Activated T-helper 2 cell treated with anti-CD3 and anti-CD28 coated beads, Interferon-gamma antibody, Interleukin-2, Interleukin-4, amounts not matched to agents 10 μg/mL and 5 μg/mL and 100 μg/mL, durations not matched to agents 14 hours and 24 hours and 36 hours (primary cell): ENCODE data around the gene TSPAN18. TPM values are rescaled to one million over a fixed set of nuclear protein-coding genes. Genes with fewer than 3 reads are reported as not detected.

Source experiments
- DNase-seq: peaks from one replicate; pipeline ENCODE4 v3.0.0; 2021; ENCODE audit warnings: low spot score
- H3K27ac Mint-ChIP-seq: one replicate; pipeline ENCODE4 v1.8.0; 2021; ENCODE audit warnings: mixed read lengths
- H3K27me3 Mint-ChIP-seq: one replicate; pipeline ENCODE4 v1.8.0; 2021; ENCODE audit warnings: low read depth, mixed read lengths
- H3K36me3 Mint-ChIP-seq: one replicate; pipeline ENCODE4 v1.8.0; 2021; ENCODE audit warnings: low read depth, mixed read lengths
- H3K4me1 Mint-ChIP-seq: one replicate; pipeline ENCODE4 v1.8.0; 2021; ENCODE audit warnings: low read depth, mixed read lengths
- H3K4me3 Mint-ChIP-seq: one replicate; pipeline ENCODE4 v1.8.0; 2021; ENCODE audit warnings: low read depth, mild to moderate bottlenecking, moderate library complexity, mixed read lengths
- H3K9me3 Mint-ChIP-seq: one replicate; pipeline ENCODE4 v1.8.0; 2021; ENCODE audit warnings: mixed read lengths
- intact Hi-C: fragments of 100-400 bp; cut with micrococcal nuclease; formaldehyde crosslinking; loops from one replicate; pipeline ENCODE4 v1.15.1; 2023
- total RNA-seq: library from RNA; stranded (reverse); gene quantifications from 2 replicates; pipeline ENCODE4 v1.2.3, GENCODE V29; 2022

TSPAN18 gene
- total RNA-seq, 1 donor from 2014 or later, result 0.87 TPM

GRCh38 chr11:44795803-44796535 is 69.2 kb downstream of the TSPAN18 start:
- DNase-seq, result no peak
- no peaks in the 10 kb centered on the region for H3K27me3 Mint-ChIP-seq
- no peaks in the 10 kb centered on the region for H3K36me3 Mint-ChIP-seq
- H3K9me3 Mint-ChIP-seq, result no peaks in the 10 kb centered on the region
- intact Hi-C loops, result no loop called here
- no peak overlapping the region for H3K4me3 Mint-ChIP-seq
- H3K27ac Mint-ChIP-seq, result no peak overlapping the region
- no peaks in the 10 kb centered on the region for H3K4me1 Mint-ChIP-seq

- H3K27me3 Mint-ChIP-seq, result no peaks in the 10 kb centered on the region
- no peaks in the 10 kb centered on the region for H3K9me3 Mint-ChIP-seq
- H3K36me3 Mint-ChIP-seq, result no peaks in the 10 kb centered on the region
- intact Hi-C loops, result no loop called here
- no peak overlapping the region for H3K4me3 Mint-ChIP-seq
- no peak for DNase-seq
- no peaks in the 10 kb centered on the region for H3K4me1 Mint-ChIP-seq
- no peak overlapping the region for H3K27ac Mint-ChIP-seq
Measured at GRCh38 chr11:44797051-44797450, 70.3 kb downstream of the TSPAN18 start.

GRCh38 chr11:44797886-44798606 is 71.3 kb downstream of the TSPAN18 start:
- H3K4me3 Mint-ChIP-seq, result no peak overlapping the region
- H3K9me3 Mint-ChIP-seq, result no peaks in the 10 kb centered on the region
- H3K27ac Mint-ChIP-seq, result no peak overlapping the region
- H3K4me1 Mint-ChIP-seq, result no peaks in the 10 kb centered on the region
- no peak for DNase-seq
- intact Hi-C loops, result no loop called here
- peaks cover 1% of the 10 kb centered on the region for H3K27me3 Mint-ChIP-seq
- no peaks in the 10 kb centered on the region for H3K36me3 Mint-ChIP-seq

GRCh38 chr11:44798607-44798972 is 71.8 kb downstream of the TSPAN18 start:
- no peaks in the 10 kb centered on the region for H3K9me3 Mint-ChIP-seq
- intact Hi-C loops, result no loop called here
- DNase-seq, result no peak
- no peaks in the 10 kb centered on the region for H3K36me3 Mint-ChIP-seq
- no peak overlapping the region for H3K27ac Mint-ChIP-seq
- no peaks in the 10 kb centered on the region for H3K4me1 Mint-ChIP-seq
- peaks cover 5% of the 10 kb centered on the region for H3K27me3 Mint-ChIP-seq
- H3K4me3 Mint-ChIP-seq, result no peak overlapping the region

- H3K9me3 Mint-ChIP-seq, result no peaks in the 10 kb centered on the region
- H3K27me3 Mint-ChIP-seq, result peaks cover 5% of the 10 kb centered on the region
- no peak for DNase-seq
- no peak overlapping the region for H3K4me3 Mint-ChIP-seq
- H3K4me1 Mint-ChIP-seq, result no peaks in the 10 kb centered on the region
- intact Hi-C loops, result no loop called here
- no peaks in the 10 kb centered on the region for H3K36me3 Mint-ChIP-seq
- H3K27ac Mint-ChIP-seq, result no peak overlapping the region
Measured at GRCh38 chr11:44799012-44799411, 72.2 kb downstream of the TSPAN18 start.

GRCh38 chr11:44802347-44802746 is 75.6 kb downstream of the TSPAN18 start:
- no peak for DNase-seq
- Mint-ChIP-seq H3K4me3 (no peak overlapping the region), H3K27ac (no peak overlapping the region), H3K9me3 (no peaks in the 10 kb centered on the region), H3K27me3 (peaks cover 5% of the 10 kb centered on the region), H3K36me3 (no peaks in the 10 kb centered on the region), H3K4me1 (no peaks in the 10 kb centered on the region)
- intact Hi-C loops, result no loop called here

- no peak overlapping the region for H3K4me3 Mint-ChIP-seq
- intact Hi-C loops, result no loop called here
- DNase-seq, result no peak
- H3K4me1 Mint-ChIP-seq, result no peaks in the 10 kb centered on the region
- H3K27me3 Mint-ChIP-seq, result peaks cover 5% of the 10 kb centered on the region
- H3K9me3 Mint-ChIP-seq, result no peaks in the 10 kb centered on the region
- no peaks in the 10 kb centered on the region for H3K36me3 Mint-ChIP-seq
- no peak overlapping the region for H3K27ac Mint-ChIP-seq
Measured at GRCh38 chr11:44803009-44803408, 76.2 kb downstream of the TSPAN18 start.

- intact Hi-C loops, result no loop called here
- no peaks in the 10 kb centered on the region for H3K36me3 Mint-ChIP-seq
- no peaks in the 10 kb centered on the region for H3K9me3 Mint-ChIP-seq
- H3K4me1 Mint-ChIP-seq, result no peaks in the 10 kb centered on the region
- H3K27ac Mint-ChIP-seq, result no peak overlapping the region
- no peak overlapping the region for H3K4me3 Mint-ChIP-seq
- H3K27me3 Mint-ChIP-seq, result peaks cover 5% of the 10 kb centered on the region
- DNase-seq, result no peak
Measured at GRCh38 chr11:44804449-44805437, 78.0 kb downstream of the TSPAN18 start.

- DNase-seq, result no peak
- H3K9me3 Mint-ChIP-seq, result no peaks in the 10 kb centered on the region
- H3K27me3 Mint-ChIP-seq, result peaks cover 5% of the 10 kb centered on the region
- H3K4me1 Mint-ChIP-seq, result no peaks in the 10 kb centered on the region
- no peak overlapping the region for H3K27ac Mint-ChIP-seq
- intact Hi-C loops, result no loop called here
- no peaks in the 10 kb centered on the region for H3K36me3 Mint-ChIP-seq
- no peak overlapping the region for H3K4me3 Mint-ChIP-seq
Measured at GRCh38 chr11:44805596-44805995, 78.8 kb downstream of the TSPAN18 start.

- intact Hi-C loops, result no loop called here
- Mint-ChIP-seq H3K27ac (no peak overlapping the region), H3K4me3 (no peak overlapping the region), H3K36me3 (no peaks in the 10 kb centered on the region), H3K27me3 (peaks cover 2% of the 10 kb centered on the region), H3K4me1 (no peaks in the 10 kb centered on the region), H3K9me3 (no peaks in the 10 kb centered on the region)
- DNase-seq, result no peak
Measured at GRCh38 chr11:44808053-44808753, 81.4 kb downstream of the TSPAN18 start.

GRCh38 chr11:44809283-44809682 is 82.5 kb downstream of the TSPAN18 start:
- Mint-ChIP-seq H3K4me3 (no peak overlapping the region), H3K9me3 (no peaks in the 10 kb centered on the region), H3K36me3 (no peaks in the 10 kb centered on the region), H3K4me1 (no peaks in the 10 kb centered on the region), H3K27ac (no peak overlapping the region), H3K27me3 (no peaks in the 10 kb centered on the region)
- no peak for DNase-seq
- intact Hi-C loops, result no loop called here

- no peak overlapping the region for H3K27ac Mint-ChIP-seq
- H3K9me3 Mint-ChIP-seq, result no peaks in the 10 kb centered on the region
- intact Hi-C loops, result no loop called here
- H3K36me3 Mint-ChIP-seq, result no peaks in the 10 kb centered on the region
- no peaks in the 10 kb centered on the region for H3K4me1 Mint-ChIP-seq
- DNase-seq, result no peak
- H3K4me3 Mint-ChIP-seq, result no peak overlapping the region
- H3K27me3 Mint-ChIP-seq, result no peaks in the 10 kb centered on the region
Measured at GRCh38 chr11:44811841-44812448, 85.2 kb downstream of the TSPAN18 start.
